Right lobe of liver (tissue), 4 donors: ENCODE data around the gene CACNA1C.

Experiments used
- CTCF ChIP-seq, 4 donors: fragments of 200-600 bp in 3 of 4; fragments of 450-650 bp in 1 of 4; IDR thresholded peaks; one replicate each; pipeline versions ENCODE4 v1.5.1 to v1.8.0; 2016 to 2022; ENCODE audit warnings: antibody characterized with exemption in 4 of 4, mild to moderate bottlenecking in 2 of 4
- POLR2A ChIP-seq: fragments of 450-650 bp; IDR thresholded peaks from one replicate; pipeline ENCODE4 v1.6.1; 2017; ENCODE audit warnings: antibody characterized with exemption, mild to moderate bottlenecking
- donor health status: DM: no; HTN: no; CAD: no.
- donor health status: DM: no; HTN: no; CAD: no.
- donor health status: DM: no; HTN: yes; CAD: no.

- TF ChIP-seq CTCF (IDR thresholded peaks at IDR 0.05) (no peak), POLR2A (no peak)
Measured at GRCh38 chr12:2648406-2648805, 595.6 kb downstream of the CACNA1C start.
